AG09319 (cell line): ENCODE results near the gene PLA2G12A.
"Not testable (repeated sequence)": the region's sequence is repeated elsewhere in the genome, so short reads cannot be mapped to it uniquely, and the experiment has no call there.

Experiments
- DNase-seq: peaks from one replicate; pipeline ENCODE4 v3.0.0-alpha.2; 2010; ENCODE audit warnings: low read depth; ENCODE audit errors: extremely low read depth
- CTCF ChIP-seq: IDR thresholded peaks from 2 replicates; pipeline ENCODE4 v1.5.1; 2011; ENCODE audit warnings: low read depth, mild to moderate bottlenecking, inconsistent platforms, low read length, moderate library complexity

Gene PLA2G12A

GRCh38 chr4:109691411-109691920 lies 38.4 kb downstream of the PLA2G12A start:
- TF ChIP-seq CTCF = no peak
- DNase-seq = no peak

DNA sequence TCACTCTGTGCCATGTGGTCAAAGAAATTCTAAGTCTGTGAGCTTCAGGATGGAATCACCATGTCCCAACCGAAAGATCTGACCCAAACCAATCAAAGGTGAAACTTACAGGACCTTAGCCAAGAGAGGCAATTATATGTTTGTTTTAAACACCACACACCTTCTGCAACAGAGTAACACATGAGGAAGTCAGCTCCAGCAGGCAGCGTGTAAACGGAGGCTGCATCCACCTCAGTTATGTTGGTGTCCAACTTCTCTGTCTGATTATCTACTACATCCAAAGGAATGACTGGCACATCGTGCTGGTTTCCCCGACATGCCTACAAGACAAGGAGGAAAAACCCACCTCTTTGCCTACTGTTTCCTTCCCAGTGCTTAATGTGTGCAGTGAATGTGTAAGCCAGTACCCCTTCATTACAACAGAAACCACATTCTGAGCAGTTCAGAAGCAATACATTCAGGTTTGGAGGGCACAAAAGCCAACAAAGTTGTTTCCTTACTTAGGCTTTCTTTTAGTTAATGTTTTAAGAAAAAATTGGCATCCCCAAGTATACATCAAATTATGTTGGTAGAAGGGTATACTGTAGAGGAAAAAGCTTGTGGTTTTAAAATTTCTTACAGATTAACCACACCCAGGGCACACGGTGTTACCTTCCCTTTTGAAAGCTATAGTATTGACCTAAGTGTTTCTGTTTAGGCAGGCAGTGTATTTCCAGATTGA lies 39.0 kb downstream of the PLA2G12A start:
- no peak for DNase-seq
- TF ChIP-seq CTCF = no peak

DNA sequence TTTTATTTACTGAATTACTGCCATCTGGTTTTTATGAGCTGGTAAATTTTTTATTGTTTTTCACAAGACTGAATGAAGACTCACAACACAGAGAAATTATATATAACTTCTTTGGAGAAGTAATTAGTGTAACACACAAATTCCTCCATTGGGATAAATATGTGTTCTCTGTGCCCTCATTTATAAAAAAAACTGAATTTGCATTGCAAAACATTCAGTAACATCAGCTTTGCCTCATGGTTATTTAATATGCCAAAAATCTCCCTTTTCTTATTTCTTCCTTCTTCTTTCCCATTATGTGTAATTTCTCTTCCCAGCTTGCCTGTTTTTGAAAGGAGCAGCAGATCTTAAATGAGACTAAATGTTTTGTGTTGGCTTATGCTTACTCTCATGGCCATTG lies 45.1 kb downstream of the PLA2G12A start:
- no peak for TF ChIP-seq CTCF

GRCh38 chr4:109683621-109684253 lies 46.1 kb downstream of the PLA2G12A start:
- DNase-seq = no peak
- no peak for TF ChIP-seq CTCF

More for the DNA sequence above, 45.1 kb downstream of the PLA2G12A start:
- no peak for DNase-seq

DNA sequence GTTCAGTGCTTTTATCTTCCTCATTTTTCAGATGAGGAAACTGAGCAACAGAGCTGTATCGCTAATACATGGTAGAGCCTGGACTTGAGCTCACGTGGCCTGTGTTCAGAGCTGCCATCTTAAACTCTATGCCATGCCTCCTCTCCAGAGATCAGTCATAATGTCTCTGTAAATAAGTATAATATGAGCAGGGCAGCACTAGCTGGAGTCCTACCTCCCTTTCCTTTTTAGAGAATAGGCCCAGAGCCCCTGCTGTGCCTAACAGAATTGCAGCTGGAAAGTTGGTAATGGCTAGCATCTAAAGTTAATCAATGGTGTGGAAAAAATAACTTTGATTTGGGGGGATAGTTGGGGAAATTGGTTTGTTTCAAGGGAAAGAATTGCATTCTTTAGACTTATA lies 47.0 kb downstream of the PLA2G12A start:
- DNase-seq = no peak
- TF ChIP-seq CTCF = no peak

DNA sequence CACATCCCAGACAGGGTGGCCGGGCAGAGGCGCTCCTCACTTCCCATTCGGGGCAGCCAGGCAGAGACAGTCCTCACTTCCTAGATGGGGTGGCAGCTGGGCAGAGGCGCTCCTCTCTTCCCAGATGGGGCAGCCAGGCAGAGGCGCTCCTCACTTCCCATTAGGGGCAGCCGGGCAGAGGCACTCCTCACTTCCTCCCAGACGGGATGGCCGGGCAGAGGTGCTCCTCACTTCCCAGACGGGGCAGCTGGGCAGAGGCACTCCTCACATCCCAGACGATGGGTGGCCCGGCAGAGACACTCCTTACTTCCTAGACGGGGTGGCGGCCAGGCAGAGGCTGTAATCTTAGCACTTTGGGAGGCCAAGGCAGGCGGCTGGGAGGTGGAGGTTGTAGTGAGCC lies 50.9 kb downstream of the PLA2G12A start:
- DNase-seq = not testable (repeated sequence)

DNA sequence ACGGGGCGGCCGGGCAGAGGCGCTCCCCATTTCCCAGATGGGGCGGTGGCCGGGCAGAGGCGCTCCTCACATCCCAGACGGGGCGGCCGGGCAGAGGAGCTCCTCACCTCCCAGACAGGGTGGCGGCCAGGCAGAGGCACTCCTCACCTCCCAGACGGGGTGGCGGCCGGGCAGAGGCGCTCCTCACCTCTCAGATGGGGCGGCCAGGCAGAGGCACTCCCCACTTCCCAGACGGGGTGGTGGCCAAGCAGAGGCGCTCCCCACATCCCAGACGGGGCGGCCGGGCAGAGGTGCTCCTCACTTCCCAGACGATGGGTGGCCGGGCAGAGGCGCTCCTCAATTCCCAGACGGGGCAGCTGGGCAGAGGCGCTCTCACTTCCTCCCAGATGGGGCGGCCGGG lies 51.4 kb downstream of the PLA2G12A start:
- DNase-seq = not testable (repeated sequence)

- DNase-seq = no peak
- no peak for TF ChIP-seq CTCF
Measured at GRCh38 chr4:109676886-109677285, 53.0 kb downstream of the PLA2G12A start.
